Ishikawa (cell line): ENCODE data around the gene CD151.

ENCODE experiments used
- CEBPB ChIP-seq: IDR thresholded peaks from 2 replicates; pipeline ENCODE4 v1.6.1; 2012
- CREB1 ChIP-seq: IDR thresholded peaks from 2 replicates; pipeline ENCODE4 v1.6.1; 2012; ENCODE audit warnings: low read depth
- EGR1 ChIP-seq: IDR thresholded peaks from 2 replicates; pipeline ENCODE4 v1.6.1; 2012
- EP300 ChIP-seq: IDR thresholded peaks from 2 replicates; pipeline ENCODE4 v1.6.1; 2012; ENCODE audit warnings: borderline replicate concordance
- FOXM1 ChIP-seq: IDR thresholded peaks from 2 replicates; pipeline ENCODE4 v1.6.1; 2012; ENCODE audit warnings: low read depth, borderline replicate concordance
- MAX ChIP-seq: IDR thresholded peaks from 2 replicates; pipeline ENCODE4 v1.6.1; 2012
- NFIC ChIP-seq: IDR thresholded peaks from 2 replicates; pipeline ENCODE4 v1.6.1; 2012
- RAD21 ChIP-seq: IDR thresholded peaks from 2 replicates; pipeline ENCODE4 v1.6.1; 2012; ENCODE audit warnings: low read depth
- REST ChIP-seq: IDR thresholded peaks from 2 replicates; pipeline ENCODE4 v1.6.1; 2012; ENCODE audit warnings: low read depth, mild to moderate bottlenecking
- TAF1 ChIP-seq: IDR thresholded peaks from 2 replicates; pipeline ENCODE4 v1.6.1; 2012; ENCODE audit warnings: low read depth, mild to moderate bottlenecking
- TCF12 ChIP-seq: IDR thresholded peaks from 2 replicates; pipeline ENCODE4 v1.6.1; 2012; ENCODE audit warnings: low read depth
- TEAD4 ChIP-seq: IDR thresholded peaks from 2 replicates; pipeline ENCODE4 v1.6.1; 2012
- USF1 ChIP-seq: IDR thresholded peaks from 2 replicates; pipeline ENCODE4 v1.6.1; 2012
- YY1 ChIP-seq: IDR thresholded peaks from 2 replicates; pipeline ENCODE4 v1.6.1; 2012; ENCODE audit warnings: low read depth
- ZBTB7A ChIP-seq: IDR thresholded peaks from 2 replicates; pipeline ENCODE4 v1.6.1; 2012; ENCODE audit warnings: low read depth

CD151 gene

DNA sequence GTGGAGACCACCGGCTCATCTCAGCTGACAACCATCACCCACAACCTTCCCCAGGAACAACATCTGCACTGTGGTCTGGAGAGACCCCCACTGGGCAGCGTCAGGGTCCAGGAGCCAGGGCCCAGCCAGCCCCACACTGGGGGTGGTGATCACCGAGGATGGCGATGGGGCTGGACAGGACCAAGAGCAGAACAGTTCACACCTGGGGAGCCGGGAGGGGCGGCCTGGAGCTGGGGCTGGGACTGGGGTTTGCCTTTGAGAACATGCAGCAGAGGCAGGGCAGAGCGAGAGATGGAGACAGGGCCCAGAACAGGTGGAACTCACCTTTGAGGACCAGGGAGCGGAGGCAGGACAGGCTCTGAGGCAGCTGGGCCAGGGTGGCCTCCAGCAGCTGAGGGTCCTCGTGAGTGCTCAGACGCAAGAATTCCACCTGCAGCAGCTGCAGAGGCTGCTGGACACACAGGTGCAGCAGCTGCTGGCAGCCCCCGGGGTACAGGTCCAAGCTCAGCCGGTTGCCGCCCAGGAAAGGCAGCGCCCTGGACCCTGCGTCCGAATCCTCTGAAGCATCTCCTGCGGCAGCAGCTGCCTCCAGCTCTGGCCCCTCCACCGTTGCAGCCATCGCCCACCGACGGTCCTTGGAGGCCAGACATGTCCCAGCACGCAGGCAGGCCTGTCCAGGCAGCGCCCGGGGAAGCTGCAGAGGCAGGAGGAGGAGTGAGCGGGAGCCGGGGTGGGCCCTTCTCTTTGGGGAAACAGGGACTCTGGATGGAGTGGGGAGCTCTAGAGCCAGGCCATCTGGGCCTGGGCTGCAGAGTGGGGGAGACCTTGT is 28.8 kb upstream of the CD151 start:
- TF ChIP-seq USF1 (no peak), MAX (no peak), TEAD4 (no peak), ZBTB7A (no peak), CEBPB (no peak), RAD21 (no peak), CREB1 (no peak), EGR1 (no peak), TAF1 (no peak), FOXM1 (no peak), NFIC (no peak), EP300 (no peak)

GRCh38 chr11:804599-804964 is 28.2 kb upstream of the CD151 start:
- TF ChIP-seq NFIC = no peak
- no peak for TF ChIP-seq CEBPB
- no peak for TF ChIP-seq EP300
- TF ChIP-seq RAD21 = no peak
- no peak for TF ChIP-seq CREB1
- TF ChIP-seq EGR1 = no peak
- TF ChIP-seq FOXM1 = no peak
- no peak for TF ChIP-seq ZBTB7A
- no peak for TF ChIP-seq REST
- no peak for TF ChIP-seq TCF12
- no peak for TF ChIP-seq TEAD4
- TF ChIP-seq YY1 = no peak

DNA sequence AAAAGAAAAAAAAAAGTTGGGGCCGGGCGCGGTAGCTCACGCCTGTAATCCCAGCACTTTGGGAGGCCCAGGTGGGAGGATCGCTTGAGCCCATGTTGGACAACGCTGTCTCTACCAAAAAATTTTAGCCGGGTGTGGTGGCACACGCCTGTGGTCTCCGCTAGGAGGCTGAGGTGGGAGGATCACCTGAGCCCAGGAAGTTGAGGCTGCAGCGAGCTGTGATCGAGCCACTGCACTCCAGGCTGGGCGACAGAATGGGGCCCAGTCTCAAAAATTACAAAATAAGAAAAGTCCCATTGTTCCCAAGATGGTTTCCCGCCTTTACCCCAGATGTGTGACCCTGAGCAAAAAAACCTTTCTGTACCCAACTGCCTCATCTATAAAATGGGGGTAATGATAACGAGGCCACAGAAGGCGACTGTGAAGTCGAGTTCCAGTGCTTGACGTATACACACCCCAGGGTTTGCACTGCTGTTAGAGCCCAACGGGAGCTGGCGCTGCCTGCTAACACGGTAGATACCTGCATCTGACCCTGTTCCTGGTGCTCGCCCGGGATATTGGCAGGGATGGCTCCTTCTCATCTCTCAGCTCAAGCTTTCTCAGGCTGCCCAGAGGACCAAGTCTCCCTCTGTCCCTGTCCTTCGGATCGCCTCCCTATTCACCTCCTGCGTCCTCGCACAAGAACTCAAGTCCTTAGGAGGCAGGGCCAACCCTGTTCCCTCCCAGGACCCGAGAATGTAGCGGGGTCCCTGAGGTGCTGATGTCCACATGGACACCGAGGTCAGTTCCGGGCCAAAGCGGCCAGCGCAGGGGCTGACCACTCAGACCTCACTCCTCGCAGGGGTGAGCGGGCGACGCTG is 24.1 kb upstream of the CD151 start:
- TF ChIP-seq CEBPB (no peak), REST (no peak), ZBTB7A (no peak), EP300 (no peak), RAD21 (no peak), TEAD4 (no peak), YY1 (no peak), MAX (no peak), USF1 (no peak), TCF12 (no peak), EGR1 (no peak), NFIC (no peak), TAF1 (no peak; the same call in 1 of the 2 replicates)

- TF ChIP-seq CEBPB (no peak), FOXM1 (no peak), RAD21 (no peak; the same call in 1 of the 2 replicates), USF1 (peak; percentile 29; the same call in 1 of the 2 replicates), REST (no peak), ZBTB7A (0 out of 2 replicates have a peak, but pooled peaks have one; percentile 27), NFIC (peak; percentile 25; the same call in 1 of the 2 replicates), EGR1 (peak; percentile 90), TAF1 (peak; percentile 90), MAX (peak; percentile 90), YY1 (peak; percentile 82), CREB1 (peak; percentile 96), EP300 (peak; percentile 24; the same call in 1 of the 2 replicates), TEAD4 (no peak), TCF12 (peak; percentile 66)
Observed at GRCh38 chr11:809287-810039, 23.3 kb upstream of the CD151 start, which contains the start of gene RPLP2. Gene RPLP2 (plus strand): TSS chr11:809967. CDS start chr11:810235, 268 bp downstream.
